Pulmonary artery endothelial cell (primary cell): ENCODE data around the gene OTUD5. TPM values are rescaled to one million over a fixed set of nuclear protein-coding genes. Genes with fewer than 3 reads are reported as not detected.
A peak's percentile ranks its signal among the peaks of the same experiment; 100 is the strongest.

Source experiments
- DNase-seq: peaks from one replicate; pipeline ENCODE4 v3.0.0-alpha.2; 2011; ENCODE audit warnings: low read depth, low spot score
- total RNA-seq: library from RNA; depleted of rRNA; stranded (reverse); fragments of >200 nt; gene quantifications from 2 replicates; pipeline ENCODE4 v1.2.3, GENCODE V29; 2014

The OTUD5 gene
- total RNA-seq, 1 donor from 2014 or later = 30.5 TPM

DNA sequence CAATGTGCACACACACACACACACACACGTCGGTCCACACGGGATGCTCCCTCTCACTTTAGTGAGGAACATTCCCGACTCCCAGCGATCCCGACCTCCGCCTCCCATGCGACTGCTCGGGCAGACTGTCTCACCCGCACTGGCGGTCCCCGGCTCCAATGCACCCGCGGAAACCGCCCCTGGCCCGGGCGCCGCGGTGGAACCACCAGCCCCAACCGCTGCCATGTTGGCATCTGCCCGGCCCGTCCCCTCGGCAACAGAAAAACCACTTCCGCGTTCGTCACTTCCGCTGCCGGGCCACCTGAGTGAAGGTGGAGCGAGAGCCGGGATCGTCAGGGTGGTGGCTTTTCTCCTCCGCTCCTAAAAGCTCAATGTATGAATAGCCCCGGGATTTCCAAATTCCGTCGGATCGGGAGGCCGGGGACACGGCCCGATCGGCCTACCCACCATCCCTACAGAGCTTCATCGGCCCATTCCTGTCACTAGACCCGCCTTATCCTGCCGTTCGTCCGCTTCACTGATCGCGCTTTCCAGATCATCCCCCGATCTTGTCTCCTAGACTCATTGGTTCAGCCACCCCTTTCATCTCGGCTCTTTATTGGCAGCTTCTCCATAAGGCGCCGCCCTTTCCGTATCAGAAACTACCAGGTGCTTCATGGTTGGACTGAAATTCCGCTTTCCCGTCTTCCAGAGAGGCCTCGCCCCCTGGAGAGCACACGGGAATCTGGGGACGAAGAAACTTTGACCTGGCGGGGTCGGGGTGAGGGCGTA lies 45.8 kb downstream of the OTUD5 start, which contains the start of gene SLC35A2:
SLC35A2 (minus strand) TSS at position 235 of the 771 bp plus-strand sequence; CDS start at position 225, 10 bp downstream.
- DNase-seq = peak; percentile 36

- no peak for DNase-seq
Observed at GRCh38 chrX:48910926-48911411, 46.4 kb downstream of the OTUD5 start.

DNA sequence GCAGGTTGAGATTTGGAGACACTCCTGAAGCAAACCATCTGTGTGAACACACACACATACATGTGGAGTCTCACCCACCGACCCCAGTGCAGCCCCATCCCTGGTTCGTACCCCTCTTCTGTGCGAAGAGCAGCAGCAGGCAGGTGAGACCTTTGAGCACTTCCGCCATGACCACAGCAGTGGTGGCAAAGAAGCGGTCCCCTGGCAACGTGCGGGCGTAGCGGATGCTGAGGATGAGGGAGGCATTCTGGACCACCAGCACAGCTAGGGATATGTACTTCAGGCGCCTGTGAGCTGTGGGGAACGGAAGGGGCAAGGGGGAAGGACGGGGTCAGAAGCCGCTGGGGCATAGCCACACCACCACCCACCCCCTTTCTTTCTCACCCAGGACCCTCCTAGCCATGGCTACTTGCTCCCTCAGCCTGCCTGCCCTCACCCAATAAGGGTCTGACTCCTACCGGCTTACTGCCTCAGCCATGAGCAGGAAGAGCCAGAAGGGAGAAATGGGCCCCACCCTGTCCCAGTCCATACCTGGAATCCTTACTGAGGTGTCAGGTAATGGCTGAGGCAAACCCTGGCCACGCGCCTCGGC lies 47.6 kb downstream of the OTUD5 start:
- no peak for DNase-seq

GRCh38 chrX:48908600-48908999 lies 48.8 kb downstream of the OTUD5 start:
- no peak for DNase-seq

GRCh38 chrX:48905090-48905790 lies 52.2 kb downstream of the OTUD5 start:
- DNase-seq = no peak

DNA sequence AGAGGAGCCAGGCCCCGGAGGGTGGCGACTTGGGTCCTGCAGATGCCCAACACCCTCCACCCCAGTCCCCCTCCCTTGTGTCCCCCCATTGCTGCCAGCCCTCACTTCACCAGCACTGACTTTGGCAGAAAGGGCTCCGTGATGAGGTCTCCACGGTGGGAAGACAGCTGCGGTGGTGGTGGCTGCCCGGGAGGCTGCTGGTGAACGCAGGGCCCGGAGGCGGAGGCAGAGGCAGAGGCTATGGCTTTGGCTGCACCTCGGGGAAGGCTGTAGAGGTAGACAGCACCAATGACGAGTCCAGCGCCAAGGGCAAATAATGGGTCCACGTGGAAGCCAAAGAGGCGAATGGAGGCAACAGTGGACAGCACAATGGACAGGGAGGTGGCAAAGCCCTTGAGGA lies 52.8 kb downstream of the OTUD5 start:
- DNase-seq = no peak

DNA sequence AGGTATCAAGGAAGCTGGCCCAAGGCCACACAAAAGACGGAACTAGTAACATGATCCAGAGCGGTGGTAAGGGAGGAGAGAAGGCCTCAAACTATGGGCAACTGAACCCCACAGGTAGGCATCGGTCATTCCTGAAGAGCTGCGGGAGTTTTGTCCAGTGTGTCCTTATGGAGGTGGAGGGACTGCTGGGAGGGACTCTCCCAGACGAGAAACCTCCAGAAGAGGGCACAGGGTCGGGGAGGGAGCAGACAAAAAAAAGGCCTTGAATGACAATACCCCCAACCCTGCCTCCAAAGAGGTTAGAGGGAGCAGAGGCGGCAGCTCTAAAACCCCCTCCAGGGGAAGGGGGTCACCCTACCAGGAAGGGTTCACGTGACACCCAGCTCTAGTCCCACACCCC lies 53.2 kb downstream of the OTUD5 start:
- no peak for DNase-seq

- DNase-seq = no peak
Observed at GRCh38 chrX:48903290-48903689, 54.1 kb downstream of the OTUD5 start.

DNA sequence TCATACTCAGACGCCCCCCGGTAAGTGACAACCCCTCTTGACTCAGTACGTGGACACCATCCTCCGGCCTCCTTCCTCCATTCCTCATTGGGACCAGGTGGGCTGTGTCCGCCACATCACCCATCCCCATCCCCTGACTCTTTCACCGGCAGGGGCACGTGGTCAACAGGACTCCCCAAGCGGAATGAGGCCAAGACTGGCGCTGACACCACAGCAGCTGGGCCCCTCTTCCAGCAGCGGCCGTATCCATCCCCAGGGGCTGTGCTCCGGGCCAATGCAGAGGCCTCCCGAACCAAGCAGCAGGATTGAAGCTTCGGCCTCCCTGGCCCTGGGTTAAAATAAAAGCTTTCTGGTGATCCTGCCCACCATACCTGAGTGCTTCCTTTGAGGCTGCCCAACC lies 54.6 kb downstream of the OTUD5 start:
- no peak for DNase-seq

DNA sequence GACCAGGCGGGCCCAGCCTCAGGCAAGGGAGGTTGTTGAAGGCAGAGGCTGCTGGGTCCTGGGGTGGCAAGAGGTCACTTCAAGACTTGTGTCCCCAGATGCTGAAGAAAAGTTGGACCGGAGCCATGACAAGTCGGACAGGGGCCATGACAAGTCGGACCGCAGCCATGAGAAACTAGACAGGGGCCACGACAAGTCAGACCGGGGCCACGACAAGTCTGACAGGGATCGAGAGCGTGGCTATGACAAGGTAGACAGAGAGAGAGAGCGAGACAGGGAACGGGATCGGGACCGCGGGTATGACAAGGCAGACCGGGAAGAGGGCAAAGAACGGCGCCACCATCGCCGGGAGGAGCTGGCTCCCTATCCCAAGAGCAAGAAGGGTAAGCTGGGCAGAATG lies 55.3 kb downstream of the OTUD5 start:
- no peak for DNase-seq

DNA sequence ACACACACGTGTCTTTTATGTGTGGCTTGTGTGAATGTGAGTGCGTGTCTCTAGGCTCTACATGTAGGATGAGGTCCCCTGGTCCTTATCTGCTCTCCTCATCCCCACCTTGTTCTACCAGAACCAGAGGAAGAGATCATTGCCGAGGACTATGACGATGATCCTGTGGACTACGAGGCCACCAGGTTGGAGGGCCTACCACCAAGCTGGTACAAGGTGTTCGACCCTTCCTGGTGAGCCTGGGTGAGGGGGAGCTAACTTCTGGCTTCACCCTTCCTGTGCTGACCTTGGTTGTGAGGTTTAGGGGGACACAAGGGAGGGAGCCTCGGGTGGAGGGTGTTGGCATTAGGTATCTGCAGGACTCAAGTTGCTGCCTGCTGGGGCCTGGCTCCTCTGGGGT lies 56.3 kb downstream of the OTUD5 start:
- DNase-seq = no peak

- no peak for DNase-seq
Observed at GRCh38 chrX:48899078-48899410, 58.4 kb downstream of the OTUD5 start.

GRCh38 chrX:48897625-48898306 lies 59.6 kb downstream of the OTUD5 start, which contains the start of the genes PQBP1 and TIMM17B:
PQBP1 (plus strand) TSS chrX:48897930; CDS start chrX:48898510, 580 bp downstream.
TIMM17B (minus strand) TSS chrX:48897768; CDS start chrX:48897749, 19 bp downstream.
- peak; percentile 85 for DNase-seq

DNA sequence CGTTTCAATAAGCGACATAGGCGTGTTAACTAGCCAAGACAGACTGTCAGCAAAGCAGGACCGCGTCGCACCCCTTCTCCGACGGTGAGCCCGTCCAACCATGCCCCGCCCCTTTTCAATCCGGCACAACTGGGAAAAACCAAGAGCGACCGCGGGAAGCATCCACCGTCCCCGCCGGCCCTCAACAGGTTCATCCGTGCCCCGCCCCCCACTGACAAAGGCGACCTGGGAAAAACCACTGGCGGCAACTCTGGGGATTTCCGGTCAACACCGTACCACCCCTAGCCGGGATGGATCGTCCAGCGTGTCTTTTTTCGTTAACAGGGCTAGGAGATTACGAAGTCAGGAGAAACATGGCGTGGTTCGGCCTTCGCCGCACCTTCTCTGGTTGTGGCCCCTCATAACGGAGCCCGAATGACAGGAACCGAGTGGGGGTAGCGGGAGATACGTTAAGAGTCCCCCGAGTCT lies 60.2 kb downstream of the OTUD5 start:
- DNase-seq = peak; percentile 48

DNA sequence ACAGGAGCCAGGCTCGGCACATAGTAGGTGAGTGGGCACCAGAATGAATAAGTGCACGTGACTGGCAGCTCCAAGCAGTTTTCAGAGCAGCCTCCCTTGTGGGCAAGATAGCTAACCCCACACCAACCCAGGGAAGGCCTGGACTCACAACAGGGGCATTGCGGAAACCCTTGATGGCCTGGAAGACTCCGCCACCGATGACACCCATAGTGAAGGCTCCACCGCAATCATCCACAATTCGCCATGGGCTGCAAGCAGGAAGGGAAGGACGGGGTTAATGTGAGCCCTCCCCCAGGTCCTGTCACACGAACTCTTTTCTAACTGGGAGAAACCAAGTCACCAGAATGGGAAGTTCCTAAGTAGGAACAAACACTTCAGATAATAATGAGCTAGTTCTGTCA lies 60.8 kb downstream of the OTUD5 start:
- DNase-seq = no peak

GRCh38 chrX:48894891-48895290 lies 62.5 kb downstream of the OTUD5 start:
- DNase-seq = no peak

DNA sequence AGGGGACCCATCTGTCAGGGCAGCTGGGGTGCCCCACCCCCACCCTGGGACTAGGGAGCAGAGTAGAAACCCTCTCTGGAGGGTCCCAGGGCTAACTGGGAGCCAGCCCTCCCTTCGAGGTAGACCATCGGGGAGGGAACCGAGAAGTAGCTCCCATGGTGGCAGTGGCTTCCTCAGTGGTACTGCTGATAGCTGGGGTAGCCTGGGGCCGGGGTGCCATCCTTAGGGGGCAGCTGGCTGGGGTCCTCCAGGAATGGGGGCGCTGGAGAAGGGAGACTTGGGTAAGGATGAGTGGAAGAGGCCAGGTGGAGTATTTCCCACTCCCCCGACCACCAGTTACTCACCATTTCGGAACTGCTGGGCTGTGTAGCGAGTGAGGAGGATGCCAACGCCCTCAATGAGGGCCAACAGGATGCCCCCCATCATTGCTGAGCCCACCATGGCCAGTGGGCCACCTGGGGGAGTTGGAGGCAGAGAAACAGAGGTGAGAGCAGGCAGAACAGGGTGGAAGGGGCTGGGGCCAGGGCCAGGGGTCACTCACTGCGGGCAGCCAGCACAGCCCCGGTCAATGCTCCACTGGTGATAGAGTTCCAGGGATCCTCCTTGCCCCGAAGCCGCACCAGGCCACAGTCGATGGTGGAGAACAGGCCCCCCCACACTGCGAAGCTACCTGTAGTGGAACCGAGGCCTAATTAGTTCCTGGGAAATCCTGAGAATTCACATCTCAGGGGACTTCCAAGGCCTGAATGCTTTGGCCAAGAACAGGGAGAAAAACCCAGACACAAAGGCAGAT lies 63.7 kb downstream of the OTUD5 start:
- DNase-seq = no peak

- DNase-seq = no peak
Observed at GRCh38 chrX:48892896-48893295, 64.5 kb downstream of the OTUD5 start.

- peak; percentile 36 for DNase-seq
Observed at GRCh38 chrX:48891402-48892288, 65.8 kb downstream of the OTUD5 start.
